Hematopoietic multipotent progenitor cell treated with erythropoietin and hydrocortisone succinate and interleukin-3 and kit ligand, for 4 days (in vitro differentiated cells): ENCODE data around the gene KYAT1.

ENCODE experiments used
- DNase-seq: peaks from one replicate; pipeline ENCODE4 v3.0.0-alpha.2; 2015

The KYAT1 gene

GRCh38 chr9:128906741-128907140, 25.0 kb upstream of the KYAT1 start:
- DNase-seq = peak; percentile 63

GRCh38 chr9:128905964-128906363, 24.2 kb upstream of the KYAT1 start:
- DNase-seq = no peak

GRCh38 chr9:128903871-128904620, 22.3 kb upstream of the KYAT1 start:
- no peak for DNase-seq

GRCh38 chr9:128903079-128903461, 21.3 kb upstream of the KYAT1 start:
- no peak for DNase-seq

- peak; percentile 92 for DNase-seq
Measured at GRCh38 chr9:128902351-128903078, 20.8 kb upstream of the KYAT1 start.

GRCh38 chr9:128901822-128902221, 20.1 kb upstream of the KYAT1 start:
- no peak for DNase-seq

- no peak for DNase-seq
Measured at GRCh38 chr9:128901379-128901778, 19.6 kb upstream of the KYAT1 start.

GRCh38 chr9:128899566-128900322, 18.0 kb upstream of the KYAT1 start:
- peak; percentile 64 for DNase-seq

- DNase-seq = no peak
Measured at GRCh38 chr9:128898845-128899565, 17.3 kb upstream of the KYAT1 start.

GRCh38 chr9:128898382-128898781, 16.6 kb upstream of the KYAT1 start:
- DNase-seq = no peak

- DNase-seq = no peak
Measured at GRCh38 chr9:128895556-128895955, 13.8 kb upstream of the KYAT1 start.

- DNase-seq = no peak
Measured at GRCh38 chr9:128894764-128895163, 13.0 kb upstream of the KYAT1 start.

GRCh38 chr9:128893354-128893753, 11.6 kb upstream of the KYAT1 start:
- DNase-seq = no peak

GRCh38 chr9:128892221-128892921, 10.6 kb upstream of the KYAT1 start:
- peak; percentile 88 for DNase-seq

- no peak for DNase-seq
Measured at GRCh38 chr9:128891321-128892220, 9.8 kb upstream of the KYAT1 start.

GRCh38 chr9:128887914-128888350, 6.2 kb upstream of the KYAT1 start:
- no peak for DNase-seq

GRCh38 chr9:128887049-128887448, 5.3 kb upstream of the KYAT1 start:
- DNase-seq = no peak

- DNase-seq = peak; percentile 64
Measured at GRCh38 chr9:128886211-128886891, 4.6 kb upstream of the KYAT1 start.

GRCh38 chr9:128885798-128886197, 4.0 kb upstream of the KYAT1 start:
- no peak for DNase-seq

GRCh38 chr9:128885376-128885775, 3.6 kb upstream of the KYAT1 start:
- no peak for DNase-seq

GRCh38 chr9:128884164-128884563, 2.4 kb upstream of the KYAT1 start:
- no peak for DNase-seq
